SU-DHL-6 (cell line): ENCODE results near the gene GP1BB.

ENCODE experiments used
- H2AFZ ChIP-seq: fragments of 200-600 bp; sonication (generic); 2 replicates; pipeline ENCODE4 v1.6.1; 2014; ENCODE audit warnings: low read depth, mild to moderate bottlenecking, moderate library complexity, mixed read lengths, antibody characterized with exemption, low read length; ENCODE audit not compliant: severe bottlenecking
- H3F3A ChIP-seq: fragments of 200-600 bp; shearing (Covaris generic); 2 replicates; pipeline ENCODE4 v1.6.0; 2016; ENCODE audit warnings: antibody characterized with exemption, mild to moderate bottlenecking; ENCODE audit not compliant: insufficient read depth
- H3K27ac ChIP-seq: fragments of 200-600 bp; sonication (generic); 2 replicates; pipeline ENCODE4 v1.5.1; 2016; ENCODE audit warnings: low read depth, mild to moderate bottlenecking, low read length, moderate library complexity, mixed read lengths
- H3K27me3 ChIP-seq: fragments of 200-600 bp; sonication (generic), shearing (Covaris generic); 2 replicates; pipeline ENCODE4 v1.6.0; 2014; ENCODE audit warnings: mild to moderate bottlenecking, low read length
- H3K36me3 ChIP-seq: fragments of 200-600 bp; sonication (generic); 2 replicates; pipeline ENCODE4 v1.6.1; 2014; ENCODE audit warnings: mild to moderate bottlenecking, low read length, mixed read lengths
- H3K4me2 ChIP-seq: fragments of 300-600, 200-600 bp; shearing (Covaris generic), sonication (generic); 2 replicates; pipeline ENCODE4 v1.6.0; 2014; ENCODE audit warnings: low read length, low read depth, mild to moderate bottlenecking; ENCODE audit not compliant: poor library complexity, severe bottlenecking
- H3K4me3 ChIP-seq: fragments of 200-600 bp; sonication (generic); 2 replicates; pipeline ENCODE4 v1.5.1; 2014; ENCODE audit warnings: antibody characterized with exemption, low read length, mild to moderate bottlenecking, mixed read lengths; ENCODE audit not compliant: insufficient read depth, poor library complexity, severe bottlenecking
- H3K79me2 ChIP-seq: fragments of 200-600 bp; sonication (generic); 2 replicates; pipeline ENCODE4 v1.6.1; 2014; ENCODE audit warnings: mild to moderate bottlenecking, low read length, moderate library complexity; ENCODE audit not compliant: insufficient read depth
- H3K9ac ChIP-seq: fragments of 200-600 bp; sonication (generic); 2 replicates; pipeline ENCODE4 v1.7.0; 2014; ENCODE audit warnings: mild to moderate bottlenecking, low read length
- H3K9me2 ChIP-seq: fragments of 200-600 bp; sonication (generic); replicated peaks from 2 replicates; pipeline ENCODE4 v1.6.1; 2014; ENCODE audit warnings: low read length; ENCODE audit not compliant: insufficient read depth
- H3K9me3 ChIP-seq: fragments of 200-600 bp; sonication (generic); 2 replicates; pipeline ENCODE4 v1.6.1; 2014; ENCODE audit warnings: low read length, mixed read lengths; ENCODE audit not compliant: insufficient read depth
- H4K20me1 ChIP-seq: fragments of 200-600 bp; sonication (generic); 2 replicates; pipeline ENCODE4 v1.6.1; 2014; ENCODE audit warnings: low read depth, mild to moderate bottlenecking, antibody characterized with exemption, low read length, moderate library complexity, mixed read lengths
- CTCF ChIP-seq: fragments of 200-600 bp; sonication (generic); IDR thresholded peaks from one replicate; pipeline ENCODE4 v1.5.1; 2017; ENCODE audit warnings: antibody characterized with exemption, mild to moderate bottlenecking, low read length, moderate library complexity; ENCODE audit not compliant: insufficient read depth, poor library complexity, severe bottlenecking
- EZH2phosphoT487 ChIP-seq: fragments of 200-600 bp; sonication (generic), shearing (Covaris generic); conservative IDR thresholded peaks from 2 replicates; pipeline ENCODE4 v1.6.1; 2018; ENCODE audit warnings: mild to moderate bottlenecking, antibody characterized with exemption, low read length, moderate library complexity, mixed read lengths

The GP1BB gene

GRCh38 chr22:19759427-19760057 lies 36.2 kb downstream of the GP1BB start:
- Histone ChIP-seq H3K9me2 (no peaks in the 10 kb centered on the region), H3K36me3 (no peaks in the 10 kb centered on the region), H3K79me2 (no peaks in the 10 kb centered on the region), H3K9me3 (no peaks in the 10 kb centered on the region), H3K9ac (no peak overlapping the region), H3K4me2 (no peak overlapping the region), H3F3A (no peaks in the 10 kb centered on the region), H3K4me3 (no peak overlapping the region), H3K27ac (no peak overlapping the region), H2AFZ (no peak overlapping the region), H3K27me3 (no peaks in the 10 kb centered on the region), H4K20me1 (no peaks in the 10 kb centered on the region)
- TF ChIP-seq CTCF (no peak), EZH2phosphoT487 (no peak)

- Histone ChIP-seq H3K9me3 (no peaks in the 10 kb centered on the region), H4K20me1 (no peaks in the 10 kb centered on the region), H3K36me3 (no peaks in the 10 kb centered on the region), H3K9me2 (no peaks in the 10 kb centered on the region), H3F3A (no peaks in the 10 kb centered on the region), H2AFZ (no peak within 1 kb of the TSS), H3K79me2 (no peaks in the 10 kb centered on the region), H3K27ac (no peak within 1 kb of the TSS), H3K27me3 (no peaks in the 10 kb centered on the region), H3K4me3 (no peak within 1 kb of the TSS), H3K9ac (no peak within 1 kb of the TSS), H3K4me2 (no peak within 1 kb of the TSS)
- TF ChIP-seq CTCF (no peak), EZH2phosphoT487 (no peak)
These were observed 37.0 kb downstream of the GP1BB start, which contains the start of gene TBX1 for GRCh38 chr22:19760058-19760950. Gene TBX1 (plus strand): TSS chr22:19760778. CDS start chr22:19760844, 66 bp downstream.

GRCh38 chr22:19760951-19761724 lies 37.8 kb downstream of the GP1BB start:
- Histone ChIP-seq H3K79me2 (no peaks in the 10 kb centered on the region), H3K4me3 (no peak overlapping the region), H4K20me1 (no peaks in the 10 kb centered on the region), H3K27me3 (no peaks in the 10 kb centered on the region), H2AFZ (no peak overlapping the region), H3K9ac (no peak overlapping the region), H3K27ac (no peak overlapping the region), H3K9me3 (no peaks in the 10 kb centered on the region), H3K36me3 (no peaks in the 10 kb centered on the region), H3F3A (no peaks in the 10 kb centered on the region), H3K4me2 (no peak overlapping the region), H3K9me2 (no peaks in the 10 kb centered on the region)
- TF ChIP-seq EZH2phosphoT487 = no peak
- TF ChIP-seq CTCF = no peak
